Measurements from ENCODE around the gene DSCAML1.
"Not testable (repeated sequence)": the region's sequence is repeated elsewhere in the genome, so short reads cannot be mapped to it uniquely, and the experiment has no call there.

The DSCAML1 gene

GRCh38 chr11:117457031-117457785 lies 339.8 kb downstream of the DSCAML1 start:
- H3K4me3 ChIP-seq (replicated peaks; ENCODE audit: low read depth, low read length), result no peak overlapping the region
- no peak for TF ChIP-seq CTCF (IDR thresholded peaks at IDR 0.05; ENCODE audit: low read depth, low read length, missing control alignments)
- DNase-seq (ENCODE audit: extremely low read depth, low read depth), result no peak

- not testable (repeated sequence) for H3K4me3 ChIP-seq (replicated peaks; ENCODE audit: low read depth, low read length); DNase-seq (ENCODE audit: extremely low read depth, low read depth)
Measured at GRCh38 chr11:117456721-117457029, 340.3 kb downstream of the DSCAML1 start.

GRCh38 chr11:117456027-117456720 lies 340.8 kb downstream of the DSCAML1 start:
- TF ChIP-seq CTCF (IDR thresholded peaks at IDR 0.05; ENCODE audit: low read depth, low read length, missing control alignments), result no peak
- no peak overlapping the region for H3K4me3 ChIP-seq (replicated peaks; ENCODE audit: low read depth, low read length)
- DNase-seq (ENCODE audit: extremely low read depth, low read depth), result no peak

GRCh38 chr11:117454564-117454917 lies 342.5 kb downstream of the DSCAML1 start:
- no peak for DNase-seq (ENCODE audit: extremely low read depth, low read depth)
- TF ChIP-seq CTCF (IDR thresholded peaks at IDR 0.05; ENCODE audit: low read depth, low read length, missing control alignments), result no peak
- no peak overlapping the region for H3K4me3 ChIP-seq (replicated peaks; ENCODE audit: low read depth, low read length)

GRCh38 chr11:117453886-117454563 lies 343.0 kb downstream of the DSCAML1 start:
- no peak for DNase-seq (ENCODE audit: extremely low read depth, low read depth)
- no peak for TF ChIP-seq CTCF (IDR thresholded peaks at IDR 0.05; ENCODE audit: low read depth, low read length, missing control alignments)
- H3K4me3 ChIP-seq (replicated peaks; ENCODE audit: low read depth, low read length), result no peak overlapping the region

GRCh38 chr11:117449111-117449693 lies 347.8 kb downstream of the DSCAML1 start:
- H3K4me3 ChIP-seq (replicated peaks; ENCODE audit: low read depth, low read length), result no peak overlapping the region
- DNase-seq (ENCODE audit: extremely low read depth, low read depth), result no peak
- no peak for TF ChIP-seq CTCF (IDR thresholded peaks at IDR 0.05; ENCODE audit: low read depth, low read length, missing control alignments)
